GM10248 (cell line): ENCODE results near the gene POLR3GL.

Experiments used
- CTCF ChIA-PET: fragments of 300-600 bp; sonication (Branson Sonifier 250); formaldehyde crosslinking; extraction: SDS; loops from one replicate; lab custom pipeline; 2021; ENCODE audit warnings: antibody characterized with exemption; lab: Yijun Ruan, JAX
- POLR2A ChIA-PET: fragments of 350-650 bp; sonication (Branson Sonifier 250); formaldehyde crosslinking; extraction: SDS; loops from one replicate; lab custom pipeline; 2020; ENCODE audit warnings: antibody characterized with exemption; lab: Yijun Ruan, JAX
- DNase-seq: peaks from one replicate; pipeline ENCODE4 v3.0.0; 2012; ENCODE audit errors: extremely low spot score
- CTCF ChIP-seq: IDR thresholded peaks from 2 replicates; pipeline ENCODE4 v1.5.1; 2012; ENCODE audit warnings: mild to moderate bottlenecking, low read depth; ENCODE audit errors: extremely low read depth, missing control alignments, control extremely low read depth

Gene POLR3GL

GRCh38 chr1:145947551-145947950 is 16.9 kb upstream of the POLR3GL start:
- ChIA-PET POLR2A (no interaction called here), CTCF (no interaction called here)
- no peak for TF ChIP-seq CTCF
- no peak for DNase-seq

DNA sequence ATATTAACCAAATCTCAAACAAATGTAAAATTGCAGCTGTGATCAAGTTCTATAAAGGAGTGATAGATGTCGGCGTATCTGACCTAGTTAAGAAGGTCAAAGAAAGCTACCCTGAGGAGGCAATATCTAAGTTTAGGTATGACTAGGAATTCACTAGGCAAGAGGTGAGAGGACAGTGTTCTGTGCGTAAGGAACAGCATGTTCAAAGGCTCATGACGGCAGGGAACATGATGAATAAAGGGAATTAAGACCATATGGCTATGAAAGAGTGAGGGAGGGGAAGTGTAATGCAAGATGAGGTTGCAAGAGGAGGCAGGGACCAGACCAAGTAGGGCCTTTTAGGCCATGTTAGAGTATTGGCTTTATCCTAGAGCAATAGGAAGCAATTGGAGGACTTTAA is 15.3 kb upstream of the POLR3GL start:
- ChIA-PET CTCF (interaction anchor here (1.0 to 1.8 kb wide), 4 partner anchors 9 to 103 kb away, joined by 3 to 6 read pairs (median 4); partner anchors contain the start of genes LIX1L and RBM8A), POLR2A (interaction anchor here (0.9 kb wide), 1 partner anchor 15 kb away, joined by 3 read pairs; no protein-coding TSS in a partner anchor)
- no peak for DNase-seq
- TF ChIP-seq CTCF = no peak

GRCh38 chr1:145951526-145951925 is 13.0 kb upstream of the POLR3GL start:
- TF ChIP-seq CTCF = no peak
- no peak for DNase-seq
- ChIA-PET POLR2A (no interaction called here), CTCF (interaction anchor here (1.5 kb wide), 1 partner anchor 26 kb away, joined by 3 read pairs; no protein-coding TSS in a partner anchor)

DNA sequence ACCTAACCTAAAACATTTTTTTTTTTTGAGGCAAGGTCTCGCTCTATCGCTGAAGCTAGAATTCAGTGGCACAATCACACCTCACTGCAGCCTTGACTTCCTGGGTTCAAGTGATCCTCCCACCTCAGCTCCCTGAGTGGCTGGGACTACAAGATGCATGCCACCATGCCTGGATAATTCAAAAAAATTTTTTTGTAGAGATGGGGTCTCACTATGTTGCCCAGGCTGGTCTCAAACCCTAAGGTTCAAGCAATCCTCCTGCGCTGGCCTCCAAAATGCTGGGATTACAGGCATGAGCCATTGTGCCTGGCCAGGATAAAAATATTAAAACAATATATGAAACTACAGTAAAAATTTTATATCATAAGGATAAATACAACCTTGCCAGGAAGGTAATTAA is 11.6 kb upstream of the POLR3GL start:
- CTCF ChIA-PET = interaction anchor here (1.4 to 3.3 kb wide), 3 partner anchors 8 to 93 kb away, joined by 3 to 9 read pairs (median 3); partner anchors contain the start of gene RBM8A
- TF ChIP-seq CTCF = no peak
- POLR2A ChIA-PET = no interaction called here
- DNase-seq = no peak

DNA sequence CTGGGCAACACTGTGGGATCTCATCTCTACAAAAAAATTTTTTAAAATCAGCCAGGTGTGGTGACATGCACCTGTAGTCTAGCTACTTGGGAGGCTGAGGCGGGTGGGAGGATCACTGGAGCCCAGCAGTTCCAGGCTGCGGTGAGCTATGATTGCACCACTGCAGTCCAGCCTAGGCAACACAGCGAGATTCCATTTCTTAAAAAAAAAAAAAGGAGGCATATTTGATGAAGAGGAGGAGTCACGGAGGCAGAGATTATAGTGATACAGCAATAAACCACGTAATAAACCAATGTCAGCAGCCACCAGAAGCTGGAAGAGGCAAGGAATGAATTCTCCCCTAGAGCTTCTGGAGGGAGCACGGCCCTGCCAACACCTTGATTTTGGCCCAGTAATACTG is 10.6 kb upstream of the POLR3GL start:
- ChIA-PET POLR2A (no interaction called here), CTCF (interaction anchor here (1.4 to 3.3 kb wide), 4 partner anchors 9 to 94 kb away, joined by 3 to 9 read pairs (median 5); partner anchors contain the start of gene RBM8A)
- DNase-seq = no peak
- TF ChIP-seq CTCF = no peak

DNA sequence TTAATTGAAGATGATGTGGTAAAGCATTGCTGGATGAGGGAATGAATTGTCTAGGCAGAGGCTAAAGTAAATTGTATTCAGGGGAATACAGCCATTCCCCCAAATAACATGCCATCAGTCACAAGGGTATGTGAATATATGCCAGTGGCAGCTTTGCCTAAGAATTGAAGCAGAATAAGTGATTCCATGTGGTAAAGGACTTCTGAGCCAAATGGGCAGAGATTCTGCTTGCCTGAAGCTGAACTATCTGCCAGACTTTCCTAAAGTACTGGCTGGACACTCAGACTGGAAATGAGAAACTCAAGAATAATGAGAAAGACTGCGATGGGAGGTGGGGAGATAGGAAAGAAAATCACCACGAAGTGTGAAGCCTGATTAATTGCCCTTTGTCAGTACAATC is 9.1 kb upstream of the POLR3GL start:
- DNase-seq = no peak
- ChIA-PET CTCF (interaction anchor here (0.8 to 3.3 kb wide), 4 partner anchors 9 to 64 kb away, joined by 3 to 9 read pairs (median 6); partner anchors contain the start of genes ANKRD34A and POLR3GL), POLR2A (no interaction called here)
- no peak for TF ChIP-seq CTCF

GRCh38 chr1:145956361-145956760 is 8.1 kb upstream of the POLR3GL start:
- no peak for TF ChIP-seq CTCF
- POLR2A ChIA-PET = no interaction called here
- no peak for DNase-seq
- CTCF ChIA-PET = interaction anchor here (1.9 to 4.1 kb wide), 2 partner anchors 10 to 22 kb away, joined by 6 to 32 read pairs; no protein-coding TSS in a partner anchor
